Measurements from ENCODE around the gene MSH4.
"Not testable (repeated sequence)": the region's sequence is repeated elsewhere in the genome, so short reads cannot be mapped to it uniquely, and the experiment has no call there.

MSH4 gene

DNA sequence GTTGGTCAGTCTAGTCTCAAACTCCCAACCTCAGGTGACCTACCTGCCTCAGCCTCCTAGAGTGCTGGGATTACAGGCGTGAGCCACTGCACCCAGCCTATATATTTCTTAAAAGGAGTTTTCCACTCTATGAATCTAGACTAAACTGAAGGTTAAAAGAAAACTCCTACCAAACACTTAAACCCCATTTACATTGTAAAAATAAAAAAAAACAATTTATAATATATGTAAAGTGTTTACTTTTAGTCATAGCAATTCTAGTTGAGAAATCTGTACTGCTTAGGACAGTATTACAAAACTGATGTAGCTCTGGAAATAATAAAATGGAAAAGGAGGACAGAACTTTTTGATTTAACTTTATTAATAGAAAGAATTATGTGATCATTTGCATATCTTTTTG lies 126.0 kb downstream of the MSH4 start:
- Histone ChIP-seq H3K79me2 (ENCODE audit: insufficient read depth, low read length) (no peaks in the 10 kb centered on the region), H4K20me1 (ENCODE audit: insufficient read depth, low read length, poor library complexity, severe bottlenecking) (no peaks in the 10 kb centered on the region), H2AFZ (ENCODE audit: low read length) (no peak overlapping the region), H3K4me2 (ENCODE audit: low read depth, low read length, poor library complexity, severe bottlenecking) (no peak overlapping the region), H3K9ac (ENCODE audit: low read depth, low read length, poor library complexity, severe bottlenecking) (no peak overlapping the region), H3F3A (ENCODE audit: low read depth) (no peaks in the 10 kb centered on the region), H3K4me3 (ENCODE audit: low read length, poor library complexity, severe bottlenecking) (no peak overlapping the region), H3K36me3 (ENCODE audit: insufficient read depth, low read length) (no peaks in the 10 kb centered on the region), H3K9me3 (ENCODE audit: insufficient read depth, low read depth, low read length) (no peaks in the 10 kb centered on the region), H3K9me2 (replicated peaks; ENCODE audit: low read depth, low read length) (no peaks in the 10 kb centered on the region), H3K27me3 (ENCODE audit: insufficient read depth, low read length, poor library complexity, severe bottlenecking) (no peaks in the 10 kb centered on the region), H3K4me1 (ENCODE audit: insufficient read depth, low read length, poor library complexity, severe bottlenecking) (no peaks in the 10 kb centered on the region)
- TF ChIP-seq, protein P1, sequence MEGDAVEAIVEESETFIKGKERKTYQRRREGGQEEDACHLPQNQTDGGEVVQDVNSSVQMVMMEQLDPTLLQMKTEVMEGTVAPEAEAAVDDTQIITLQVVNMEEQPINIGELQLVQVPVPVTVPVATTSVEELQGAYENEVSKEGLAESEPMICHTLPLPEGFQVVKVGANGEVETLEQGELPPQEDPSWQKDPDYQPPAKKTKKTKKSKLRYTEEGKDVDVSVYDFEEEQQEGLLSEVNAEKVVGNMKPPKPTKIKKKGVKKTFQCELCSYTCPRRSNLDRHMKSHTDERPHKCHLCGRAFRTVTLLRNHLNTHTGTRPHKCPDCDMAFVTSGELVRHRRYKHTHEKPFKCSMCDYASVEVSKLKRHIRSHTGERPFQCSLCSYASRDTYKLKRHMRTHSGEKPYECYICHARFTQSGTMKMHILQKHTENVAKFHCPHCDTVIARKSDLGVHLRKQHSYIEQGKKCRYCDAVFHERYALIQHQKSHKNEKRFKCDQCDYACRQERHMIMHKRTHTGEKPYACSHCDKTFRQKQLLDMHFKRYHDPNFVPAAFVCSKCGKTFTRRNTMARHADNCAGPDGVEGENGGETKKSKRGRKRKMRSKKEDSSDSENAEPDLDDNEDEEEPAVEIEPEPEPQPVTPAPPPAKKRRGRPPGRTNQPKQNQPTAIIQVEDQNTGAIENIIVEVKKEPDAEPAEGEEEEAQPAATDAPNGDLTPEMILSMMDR (conservative IDR thresholded peaks at IDR 0.05; ENCODE audit: low read length) = no peak
- no peak for TF ChIP-seq EZH2phosphoT487 (IDR thresholded peaks at IDR 0.05; ENCODE audit: borderline replicate concordance)

DNA sequence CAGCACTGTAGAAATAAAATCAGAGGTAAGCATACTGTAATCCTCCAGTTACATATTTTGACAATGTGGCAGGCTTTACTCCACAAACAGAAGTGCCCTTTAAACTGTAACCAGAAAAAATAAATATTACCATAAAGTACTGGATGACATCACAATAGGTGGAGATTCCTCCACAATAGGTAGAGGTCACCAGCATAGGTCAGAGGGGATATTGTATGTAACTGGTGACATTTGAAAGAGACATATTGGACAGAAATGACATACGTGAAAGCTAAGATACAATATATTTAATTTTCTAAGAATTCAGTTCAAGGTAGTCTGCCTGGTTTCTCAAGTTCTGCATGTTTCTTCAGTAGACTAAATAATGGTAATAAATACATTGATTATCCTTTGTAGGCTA lies 135.6 kb downstream of the MSH4 start, which contains the start of gene ASB17:
Gene ASB17, minus strand, starts transcription at position 101 of the 400 bp plus-strand sequence. CDS start 113 bp downstream, outside the sequence.
- H3K9me3 ChIP-seq (ENCODE audit: insufficient read depth, low read depth, low read length) = no peaks in the 10 kb centered on the region
- H3K9me2 ChIP-seq (replicated peaks; ENCODE audit: low read depth, low read length) = no peaks in the 10 kb centered on the region
- no peak within 1 kb of the TSS for H3K4me3 ChIP-seq (ENCODE audit: low read length, poor library complexity, severe bottlenecking)
- TF ChIP-seq, protein P1 (conservative IDR thresholded peaks at IDR 0.05; ENCODE audit: low read length) = no peak
- TF ChIP-seq EZH2phosphoT487 (IDR thresholded peaks at IDR 0.05; ENCODE audit: borderline replicate concordance) = no peak
- no peak within 1 kb of the TSS for H3K9ac ChIP-seq (ENCODE audit: low read depth, low read length, poor library complexity, severe bottlenecking)
- no peaks in the 10 kb centered on the region for H3F3A ChIP-seq (ENCODE audit: low read depth)
- H3K4me2 ChIP-seq (ENCODE audit: low read depth, low read length, poor library complexity, severe bottlenecking) = no peak within 1 kb of the TSS
- H3K79me2 ChIP-seq (ENCODE audit: insufficient read depth, low read length) = no peaks in the 10 kb centered on the region
- no peaks in the 10 kb centered on the region for H3K36me3 ChIP-seq (ENCODE audit: insufficient read depth, low read length)
- H4K20me1 ChIP-seq (ENCODE audit: insufficient read depth, low read length, poor library complexity, severe bottlenecking) = no peaks in the 10 kb centered on the region
- no peak within 1 kb of the TSS; the same call in 1 of the 2 replicates for H2AFZ ChIP-seq (ENCODE audit: low read length)
- no peaks in the 10 kb centered on the region for H3K4me1 ChIP-seq (ENCODE audit: insufficient read depth, low read length, poor library complexity, severe bottlenecking)
- no peaks in the 10 kb centered on the region for H3K27me3 ChIP-seq (ENCODE audit: insufficient read depth, low read length, poor library complexity, severe bottlenecking)

DNA sequence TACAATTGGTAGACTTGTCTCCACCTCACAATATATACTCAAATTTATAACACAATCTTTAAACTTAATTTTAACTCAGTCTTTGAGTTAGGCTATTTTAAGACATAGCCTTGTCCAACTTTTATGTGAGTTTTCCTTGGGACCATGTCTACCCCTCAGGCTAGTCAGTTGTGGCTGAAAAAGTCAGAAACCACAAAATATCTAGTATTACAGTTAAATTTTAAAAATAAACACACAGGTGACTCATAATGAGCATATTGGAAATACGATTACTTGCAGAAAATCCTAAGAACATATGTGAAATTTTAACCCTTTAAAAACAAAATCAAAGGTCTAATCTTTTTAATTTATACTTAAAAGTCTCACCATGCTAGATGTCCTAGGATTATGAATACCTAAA lies 140.4 kb downstream of the MSH4 start:
- no peak overlapping the region for H3K9ac ChIP-seq (ENCODE audit: low read depth, low read length, poor library complexity, severe bottlenecking)
- H3K4me2 ChIP-seq (ENCODE audit: low read depth, low read length, poor library complexity, severe bottlenecking) = no peak overlapping the region
- H3K36me3 ChIP-seq (ENCODE audit: insufficient read depth, low read length) = no peaks in the 10 kb centered on the region
- no peaks in the 10 kb centered on the region for H3K4me1 ChIP-seq (ENCODE audit: insufficient read depth, low read length, poor library complexity, severe bottlenecking)
- no peaks in the 10 kb centered on the region for H4K20me1 ChIP-seq (ENCODE audit: insufficient read depth, low read length, poor library complexity, severe bottlenecking)
- H3K9me3 ChIP-seq (ENCODE audit: insufficient read depth, low read depth, low read length) = no peaks in the 10 kb centered on the region
- TF ChIP-seq EZH2phosphoT487 (IDR thresholded peaks at IDR 0.05; ENCODE audit: borderline replicate concordance) = no peak
- TF ChIP-seq, protein P1 (conservative IDR thresholded peaks at IDR 0.05; ENCODE audit: low read length) = no peak
- no peaks in the 10 kb centered on the region for H3K79me2 ChIP-seq (ENCODE audit: insufficient read depth, low read length)
- H3K9me2 ChIP-seq (replicated peaks; ENCODE audit: low read depth, low read length) = no peaks in the 10 kb centered on the region
- no peak overlapping the region for H3K4me3 ChIP-seq (ENCODE audit: low read length, poor library complexity, severe bottlenecking)
- no peaks in the 10 kb centered on the region for H3F3A ChIP-seq (ENCODE audit: low read depth)
- H2AFZ ChIP-seq (ENCODE audit: low read length) = no peak overlapping the region
- H3K27me3 ChIP-seq (ENCODE audit: insufficient read depth, low read length, poor library complexity, severe bottlenecking) = no peaks in the 10 kb centered on the region

DNA sequence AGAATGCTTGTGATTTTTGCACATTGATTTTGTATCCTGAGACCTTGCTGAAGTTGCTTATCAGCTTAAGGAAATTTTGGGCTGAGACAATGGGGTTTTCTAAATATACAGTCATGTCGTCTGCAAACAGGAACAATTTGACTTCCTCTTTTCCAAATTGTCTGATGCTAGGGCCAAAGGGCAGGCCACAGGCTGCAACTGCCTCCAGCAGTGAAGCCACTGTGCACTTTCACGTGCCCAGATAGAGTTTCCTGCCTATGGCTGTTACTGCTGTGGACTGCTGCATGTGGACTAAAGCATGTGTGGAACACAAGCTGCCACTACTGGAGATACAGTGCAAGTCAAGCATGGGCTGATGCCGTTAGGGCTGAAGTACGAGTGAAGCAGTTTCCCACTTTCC lies 146.4 kb downstream of the MSH4 start:
- H3K4me3 ChIP-seq (ENCODE audit: low read length, poor library complexity, severe bottlenecking); H2AFZ ChIP-seq (ENCODE audit: low read length); H3K27me3 ChIP-seq (ENCODE audit: insufficient read depth, low read length, poor library complexity, severe bottlenecking); H3K79me2 ChIP-seq (ENCODE audit: insufficient read depth, low read length); H3K36me3 ChIP-seq (ENCODE audit: insufficient read depth, low read length); H3K4me1 ChIP-seq (ENCODE audit: insufficient read depth, low read length, poor library complexity, severe bottlenecking); H3K4me2 ChIP-seq (ENCODE audit: low read depth, low read length, poor library complexity, severe bottlenecking); H3F3A ChIP-seq (ENCODE audit: low read depth); H3K9me3 ChIP-seq (ENCODE audit: insufficient read depth, low read depth, low read length); H4K20me1 ChIP-seq (ENCODE audit: insufficient read depth, low read length, poor library complexity, severe bottlenecking); H3K9me2 ChIP-seq (replicated peaks; ENCODE audit: low read depth, low read length); H3K9ac ChIP-seq (ENCODE audit: low read depth, low read length, poor library complexity, severe bottlenecking): not testable (repeated sequence)

Measured in Loucy (cell line).